IgD-negative memory B cell (primary cell): ENCODE measurements around the gene SYCN. TPM values are rescaled to one million over a fixed set of nuclear protein-coding genes. Genes with fewer than 3 reads are reported as not detected.
A peak's percentile ranks its signal among the peaks of the same experiment; 100 is the strongest.

Experiments used
- H3K27ac Mint-ChIP-seq, 3 donors: one replicate each; pipeline ENCODE4 v1.8.0; 2020 to 2022; ENCODE audit warnings: mild to moderate bottlenecking in 3 of 3, mixed read lengths in 3 of 3, moderate library complexity in 1 of 3
- H3K27me3 Mint-ChIP-seq: one replicate; pipeline ENCODE4 v1.8.0; 2021; ENCODE audit warnings: mixed read lengths
- H3K36me3 Mint-ChIP-seq: one replicate; pipeline ENCODE4 v1.8.0; 2020; ENCODE audit warnings: mild to moderate bottlenecking, mixed read lengths
- H3K4me1 Mint-ChIP-seq, 3 donors: one replicate each; pipeline ENCODE4 v1.8.0; 2020 to 2022; ENCODE audit warnings: mixed read lengths in 3 of 3, mild to moderate bottlenecking in 1 of 3
- H3K4me3 Mint-ChIP-seq, 4 donors: one replicate each; pipeline ENCODE4 v1.8.0; 2020 to 2022; ENCODE audit warnings: mild to moderate bottlenecking in 4 of 4, mixed read lengths in 4 of 4, moderate library complexity in 3 of 4
- H3K9me3 Mint-ChIP-seq, 3 donors: one replicate each; pipeline ENCODE4 v1.8.0; 2020 to 2021; ENCODE audit warnings: mixed read lengths in 3 of 3, mild to moderate bottlenecking in 1 of 3
- polyA plus RNA-seq: library from polyadenylated mRNA; unstranded; fragments of 300-500 nt; fragmentation: Illumina TruSeq; gene quantifications from one replicate; pipeline ENCODE4 v1.2.3, GENCODE V29; 2021

SYCN gene
- polyA plus RNA-seq, 1 donor from 2014 or later, result not detected

DNA sequence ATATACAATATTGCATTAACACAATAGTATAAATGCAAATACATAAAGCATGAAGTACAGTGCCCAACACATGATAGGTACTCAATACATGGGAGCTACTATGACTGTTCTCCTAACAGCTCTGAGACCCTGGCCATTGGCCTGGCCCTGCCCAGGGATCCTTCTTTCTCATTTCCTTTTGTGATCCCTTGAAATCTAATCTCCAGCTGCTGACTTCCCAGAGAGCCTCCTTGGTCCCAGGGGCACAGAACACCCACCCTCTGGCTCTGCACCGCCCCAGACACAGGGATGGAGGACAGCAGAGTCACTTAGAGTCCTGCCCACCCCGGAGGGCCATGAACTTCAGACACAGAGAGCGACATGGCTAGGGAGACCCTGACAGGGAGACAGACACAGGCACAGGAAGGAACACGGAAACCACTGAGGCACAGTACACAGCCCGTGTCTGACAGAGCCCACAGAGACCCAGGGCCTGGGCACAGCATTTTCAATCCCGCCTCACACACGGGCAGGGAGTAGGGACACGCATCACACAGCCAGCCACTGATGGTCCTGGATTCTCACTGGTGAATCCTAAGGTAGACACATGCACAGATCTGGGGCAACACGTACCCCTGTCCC lies 4.2 kb upstream of the SYCN start:
- no peaks in the 10 kb centered on the region for H3K36me3 Mint-ChIP-seq

DNA sequence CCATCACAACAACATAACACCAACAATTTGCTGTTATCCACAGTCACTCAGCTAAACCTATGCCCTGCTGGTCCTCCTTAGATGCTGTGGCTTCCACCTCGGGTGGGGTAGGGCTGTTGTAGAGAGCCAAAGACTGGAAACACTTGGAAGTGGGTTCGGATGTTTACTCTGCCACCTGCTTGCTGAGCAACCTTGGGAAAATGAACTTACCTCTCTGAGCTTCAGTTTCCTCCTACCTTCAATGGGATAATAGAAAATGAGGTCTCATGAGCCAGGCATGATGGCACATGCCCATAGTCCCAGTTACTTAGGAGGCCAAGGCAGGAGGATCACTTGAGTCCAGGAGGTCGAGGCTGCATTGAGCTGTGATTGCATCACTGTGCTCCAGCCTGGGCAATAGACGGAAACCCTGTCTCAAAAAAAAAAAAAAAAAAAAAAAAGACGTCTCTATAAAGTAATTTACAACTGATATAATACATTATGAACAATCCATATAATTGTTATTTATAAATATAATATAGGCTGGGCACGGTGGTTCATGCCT lies 3.3 kb upstream of the SYCN start:
- Mint-ChIP-seq H3K27me3 (peaks cover 16% of the 10 kb centered on the region), H3K27ac (no peak overlapping the region), H3K4me1 (peaks cover 0 to 2% (median 0%) of the 10 kb centered on the region in 3 donors), H3K9me3 (no peaks in the 10 kb centered on the region), H3K4me3 (no peak overlapping the region), H3K36me3 (no peaks in the 10 kb centered on the region)

More for the DNA sequence above, 4.2 kb upstream of the SYCN start:
- H3K9me3 Mint-ChIP-seq, result no peaks in the 10 kb centered on the region
- peak overlapping the region in 1 of 3 donors; percentile 26 for H3K27ac Mint-ChIP-seq
- peaks cover 9% of the 10 kb centered on the region for H3K27me3 Mint-ChIP-seq
- peaks cover 0 to 2% (median 0%) of the 10 kb centered on the region in 3 donors for H3K4me1 Mint-ChIP-seq
- no peak overlapping the region for H3K4me3 Mint-ChIP-seq

DNA sequence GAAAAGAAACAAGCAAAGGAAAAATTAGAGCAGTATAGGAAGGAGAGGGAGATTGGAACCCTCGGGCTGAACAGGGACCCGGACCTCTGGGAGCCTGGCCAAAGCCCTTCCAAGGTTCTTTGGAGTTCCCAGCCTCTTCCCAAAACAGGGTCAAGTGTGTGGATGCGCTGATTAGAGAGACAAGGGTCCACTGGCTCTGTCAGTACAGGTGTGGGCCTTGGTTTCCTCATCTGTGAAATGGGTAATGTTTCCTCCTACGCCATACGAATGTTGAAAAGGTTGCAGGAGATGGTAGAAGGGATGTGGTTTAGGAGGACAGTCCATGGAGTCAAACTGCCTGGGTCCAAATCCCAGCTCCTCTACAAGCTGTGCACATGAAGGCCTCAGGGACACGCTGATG lies 2.1 kb upstream of the SYCN start:
- H3K9me3 Mint-ChIP-seq, result no peaks in the 10 kb centered on the region
- H3K4me1 Mint-ChIP-seq, result peaks cover 0 to 2% (median 0%) of the 10 kb centered on the region in 3 donors
- H3K36me3 Mint-ChIP-seq, result no peaks in the 10 kb centered on the region
- H3K27me3 Mint-ChIP-seq, result peaks cover 23% of the 10 kb centered on the region
- no peak overlapping the region for H3K4me3 Mint-ChIP-seq
- no peak overlapping the region for H3K27ac Mint-ChIP-seq

DNA sequence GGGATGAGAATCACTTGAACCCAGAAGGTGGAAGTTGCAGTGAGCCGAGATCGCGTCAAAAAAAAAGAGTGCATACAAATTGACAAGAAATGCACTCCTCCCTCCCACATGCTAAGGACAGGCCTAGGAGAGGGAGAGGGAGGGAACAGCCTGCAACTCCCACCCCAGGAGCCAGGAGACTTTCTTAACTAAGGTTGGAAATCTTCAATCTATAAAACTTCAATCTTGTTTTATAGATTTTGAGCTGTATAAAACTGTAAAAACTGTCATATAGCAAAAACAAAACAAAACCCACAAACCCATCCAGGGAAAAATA lies 1.3 kb upstream of the SYCN start:
- peaks cover 0 to 2% (median 0%) of the 10 kb centered on the region in 3 donors for H3K4me1 Mint-ChIP-seq
- peaks cover 28% of the 10 kb centered on the region for H3K27me3 Mint-ChIP-seq
- H3K9me3 Mint-ChIP-seq, result no peaks in the 10 kb centered on the region
- no peak overlapping the region for H3K4me3 Mint-ChIP-seq
- H3K27ac Mint-ChIP-seq, result no peak overlapping the region
- H3K36me3 Mint-ChIP-seq, result no peaks in the 10 kb centered on the region

DNA sequence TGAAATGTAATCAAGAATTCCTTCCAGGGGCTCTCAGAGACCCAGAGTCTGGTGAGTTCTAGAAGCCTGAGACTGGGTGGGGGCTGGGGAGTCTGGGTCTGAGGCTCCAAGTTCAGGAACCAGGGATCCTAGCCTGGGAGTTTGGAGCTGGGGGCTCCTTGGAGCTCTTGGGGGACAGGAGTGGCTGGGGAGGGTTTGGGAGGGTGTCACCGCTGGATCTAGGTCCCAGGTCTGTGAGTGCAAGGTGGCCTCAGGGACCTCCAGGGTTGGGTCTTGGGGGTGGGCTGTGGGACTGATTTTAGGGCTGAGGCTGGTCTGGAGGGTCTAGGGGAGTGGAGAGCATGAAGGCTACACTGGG lies 1.1 kb downstream of the SYCN start:
- Mint-ChIP-seq H3K9me3 (no peaks in the 10 kb centered on the region), H3K27me3 (peaks cover 36% of the 10 kb centered on the region), H3K4me3 (no peak overlapping the region), H3K27ac (no peak overlapping the region), H3K4me1 (no peaks in the 10 kb centered on the region), H3K36me3 (no peaks in the 10 kb centered on the region)

DNA sequence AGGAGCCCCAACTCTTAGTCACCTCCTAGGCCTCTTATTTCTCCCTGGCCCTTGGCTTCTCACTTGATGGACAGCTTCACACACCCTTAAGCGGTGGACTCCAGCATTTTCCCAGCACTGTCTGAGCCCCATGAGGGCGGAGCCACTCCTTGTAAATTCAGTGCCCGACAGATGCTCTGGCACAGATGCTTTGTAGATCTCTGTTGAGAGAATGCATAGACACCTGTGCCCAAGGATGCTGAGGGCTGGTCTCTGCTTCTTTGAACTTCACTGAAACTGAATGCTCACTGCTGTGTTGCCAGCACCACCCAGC lies 3.3 kb downstream of the SYCN start:
- Mint-ChIP-seq H3K9me3 (no peaks in the 10 kb centered on the region), H3K36me3 (no peaks in the 10 kb centered on the region), H3K4me3 (no peak overlapping the region), H3K4me1 (peaks cover 0 to 3% (median 2%) of the 10 kb centered on the region in 3 donors), H3K27ac (no peak overlapping the region), H3K27me3 (peaks cover 51% of the 10 kb centered on the region)

DNA sequence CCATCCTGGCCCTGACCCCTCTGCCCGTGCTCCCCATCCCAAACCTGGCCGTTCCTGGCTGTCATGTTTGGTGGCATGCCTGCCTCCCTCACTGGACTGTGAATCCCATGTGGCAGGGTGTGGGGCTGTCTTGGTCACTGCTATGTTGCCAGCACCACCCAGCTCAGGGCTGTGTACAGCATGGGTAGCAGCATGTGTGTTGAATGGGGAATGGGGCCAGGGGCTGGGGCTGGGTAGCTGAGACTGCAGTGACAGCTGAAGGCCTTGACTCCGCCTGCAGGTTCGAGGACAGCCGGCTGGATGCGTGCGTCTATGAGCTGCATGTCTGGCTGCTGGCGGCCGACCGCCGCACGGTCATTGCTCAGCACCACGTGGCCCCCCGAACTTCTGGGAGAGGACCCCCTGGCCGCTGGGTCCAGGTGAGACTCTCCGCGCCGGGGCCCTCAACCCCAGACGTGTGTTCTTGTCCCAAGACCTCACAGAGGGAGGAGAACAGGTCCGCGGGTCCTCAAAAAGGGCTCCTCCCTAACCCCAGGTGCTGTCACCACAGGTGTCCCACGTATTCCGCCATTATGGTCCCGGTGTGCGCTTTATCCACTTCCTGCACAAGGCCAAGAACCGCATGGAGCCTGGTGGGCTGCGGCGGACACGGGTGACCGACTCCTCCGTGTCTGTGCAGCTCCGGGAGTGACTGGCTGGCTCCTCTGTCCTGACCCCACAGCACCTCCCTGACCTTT lies 3.8 kb downstream of the SYCN start:
- H3K4me1 Mint-ChIP-seq, result peaks cover 0 to 5% (median 2%) of the 10 kb centered on the region in 3 donors
- H3K4me3 Mint-ChIP-seq, result peak overlapping the region in 1 of 4 donors; percentile 72
- H3K27ac Mint-ChIP-seq, result no peak overlapping the region
- H3K36me3 Mint-ChIP-seq, result no peaks in the 10 kb centered on the region
- H3K9me3 Mint-ChIP-seq, result no peaks in the 10 kb centered on the region
- peaks cover 56% of the 10 kb centered on the region for H3K27me3 Mint-ChIP-seq

DNA sequence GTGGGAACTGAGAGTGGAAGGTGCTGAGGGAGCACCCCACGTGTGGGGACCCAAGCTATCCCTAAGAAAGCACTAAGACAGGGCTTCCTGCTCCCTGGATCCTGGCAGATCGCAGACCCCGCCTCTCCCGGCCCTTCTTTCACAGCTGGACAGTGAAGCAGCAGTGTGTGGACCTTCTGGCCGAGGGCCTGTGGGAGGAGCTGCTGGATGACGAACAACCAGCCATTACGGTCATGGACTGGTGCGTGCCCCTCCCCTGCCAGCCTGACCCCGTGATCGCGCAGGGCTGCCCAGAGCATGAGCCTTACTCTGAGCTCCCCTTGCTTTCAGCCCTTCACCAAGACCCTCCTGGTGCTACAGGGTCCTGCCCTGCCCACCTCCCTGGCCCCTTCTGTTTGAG lies 5.0 kb downstream of the SYCN start:
- Mint-ChIP-seq H3K27me3 (peaks cover 52% of the 10 kb centered on the region), H3K9me3 (no peaks in the 10 kb centered on the region), H3K4me3 (peak overlapping the region in 1 of 4 donors; percentile 12), H3K36me3 (no peaks in the 10 kb centered on the region), H3K27ac (no peak overlapping the region), H3K4me1 (peaks cover 0 to 7% (median 2%) of the 10 kb centered on the region in 3 donors)

DNA sequence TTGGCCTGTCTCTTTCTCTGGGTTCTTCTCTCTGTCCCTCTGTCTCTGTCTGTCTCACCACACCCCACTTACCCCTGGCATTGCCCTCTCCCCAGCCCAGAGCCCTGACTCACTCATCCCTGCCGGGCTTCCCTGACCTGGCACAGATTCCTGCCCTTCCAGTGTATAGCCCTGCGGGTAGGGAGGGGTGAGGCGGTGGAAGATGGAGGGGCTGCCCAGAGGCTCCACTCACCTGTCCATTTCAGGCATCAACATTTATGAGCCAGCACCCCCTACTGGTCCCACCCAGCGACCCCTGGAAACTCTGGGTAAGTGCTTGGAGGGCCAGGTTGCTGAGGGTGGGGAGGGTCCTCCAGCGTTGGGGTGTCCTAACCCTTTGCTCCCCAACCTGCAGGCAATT lies 6.3 kb downstream of the SYCN start:
- H3K4me3 Mint-ChIP-seq, result no peak overlapping the region
- H3K9me3 Mint-ChIP-seq, result no peaks in the 10 kb centered on the region
- H3K27me3 Mint-ChIP-seq, result peaks cover 48% of the 10 kb centered on the region
- H3K4me1 Mint-ChIP-seq, result peaks cover 0 to 7% (median 2%) of the 10 kb centered on the region in 3 donors
- H3K36me3 Mint-ChIP-seq, result no peaks in the 10 kb centered on the region
- H3K27ac Mint-ChIP-seq, result peak overlapping the region in 1 of 3 donors; percentile 11

DNA sequence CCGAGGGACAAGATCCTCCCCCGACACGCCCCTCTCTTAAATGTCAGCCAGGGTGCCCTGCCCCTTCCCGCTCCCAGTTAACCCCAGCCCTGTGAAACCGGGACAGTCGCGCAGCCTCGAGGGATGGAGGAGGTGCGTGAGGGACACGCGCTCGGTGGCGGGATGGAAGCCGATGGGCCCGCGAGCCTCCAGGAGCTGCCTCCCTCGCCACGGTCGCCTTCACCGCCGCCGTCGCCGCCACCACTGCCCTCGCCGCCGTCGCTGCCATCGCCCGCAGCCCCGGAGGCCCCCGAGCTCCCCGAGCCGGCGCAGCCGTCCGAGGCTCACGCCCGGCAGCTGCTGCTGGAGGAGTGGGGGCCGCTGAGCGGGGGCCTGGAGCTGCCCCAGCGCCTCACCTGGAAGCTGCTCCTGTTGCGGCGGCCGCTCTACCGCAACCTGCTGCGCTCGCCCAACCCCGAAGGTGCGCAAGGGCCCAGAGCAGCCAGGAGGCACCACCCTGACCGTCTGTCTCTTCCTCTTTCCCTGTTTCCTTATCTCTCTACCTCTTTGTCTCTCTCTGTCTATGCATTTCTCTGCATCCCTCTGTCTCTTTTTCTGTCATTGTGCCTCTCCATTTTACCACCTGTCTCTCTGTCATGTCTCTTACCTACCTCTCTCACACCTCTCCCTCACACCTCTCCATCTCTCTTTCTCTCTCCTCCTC lies 7.1 kb downstream of the SYCN start, which contains the start of gene NCCRP1:
TSS of gene NCCRP1 (plus strand) at position 105 of the 703 bp plus-strand sequence. CDS start at position 124, 19 bp downstream.
- peak within 1 kb of the TSS in 2 of 4 donors; percentile 49 to 55 for H3K4me3 Mint-ChIP-seq
- H3K4me1 Mint-ChIP-seq, result peaks cover 0 to 7% (median 2%) of the 10 kb centered on the region in 3 donors
- peaks cover 44% of the 10 kb centered on the region for H3K27me3 Mint-ChIP-seq
- no peaks in the 10 kb centered on the region for H3K36me3 Mint-ChIP-seq
- H3K9me3 Mint-ChIP-seq, result no peaks in the 10 kb centered on the region
- peak within 1 kb of the TSS in 1 of 3 donors; percentile 11 for H3K27ac Mint-ChIP-seq

DNA sequence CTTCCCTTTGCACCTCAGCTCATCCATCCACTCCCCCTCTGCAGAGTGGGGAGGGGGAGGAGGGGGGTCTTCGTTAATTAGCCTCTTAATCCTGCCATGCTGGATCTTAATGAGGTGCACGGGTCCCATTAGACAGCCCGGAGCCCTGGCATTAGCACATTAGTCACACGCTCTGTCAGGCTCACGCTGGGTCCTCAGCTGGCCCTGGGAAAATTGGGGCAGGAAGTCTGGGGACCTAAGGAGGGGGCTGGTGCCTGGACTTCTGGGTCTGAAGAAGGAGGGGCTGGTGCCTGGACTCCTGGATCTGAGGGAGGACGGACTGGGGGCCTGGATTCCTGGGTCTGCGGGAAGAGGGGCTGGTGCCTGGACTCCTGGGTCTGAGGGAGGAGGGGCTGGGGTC lies 7.7 kb downstream of the SYCN start:
- H3K27ac Mint-ChIP-seq, result no peak overlapping the region
- peaks cover 0 to 7% (median 2%) of the 10 kb centered on the region in 3 donors for H3K4me1 Mint-ChIP-seq
- no peaks in the 10 kb centered on the region for H3K36me3 Mint-ChIP-seq
- peaks cover 39% of the 10 kb centered on the region for H3K27me3 Mint-ChIP-seq
- no peaks in the 10 kb centered on the region for H3K9me3 Mint-ChIP-seq
- peak overlapping the region in 1 of 4 donors; percentile 55 for H3K4me3 Mint-ChIP-seq

DNA sequence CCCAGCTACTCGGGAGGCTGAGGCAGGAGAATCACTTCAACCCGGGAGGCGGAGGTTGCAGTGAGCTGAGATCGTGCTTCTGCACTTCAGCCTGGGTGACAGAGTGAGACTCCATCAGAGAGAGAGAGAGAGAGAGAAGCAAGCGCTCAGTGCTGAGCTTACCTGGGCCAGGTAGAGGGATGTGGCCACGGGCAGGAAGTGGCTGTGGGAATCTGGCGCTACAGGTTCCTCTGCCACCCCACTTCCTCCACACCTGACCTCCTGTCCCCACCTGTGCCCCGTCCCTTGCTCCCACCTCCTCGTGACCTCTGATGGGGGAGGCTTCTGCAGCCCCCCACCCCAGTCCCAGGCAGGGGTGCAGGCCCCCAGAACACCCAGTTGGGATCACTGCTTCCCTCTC lies 8.3 kb downstream of the SYCN start:
- Mint-ChIP-seq H3K4me1 (peaks cover 0 to 7% (median 2%) of the 10 kb centered on the region in 3 donors), H3K9me3 (no peaks in the 10 kb centered on the region), H3K4me3 (no peak overlapping the region), H3K36me3 (no peaks in the 10 kb centered on the region), H3K27ac (no peak overlapping the region), H3K27me3 (peaks cover 38% of the 10 kb centered on the region)

DNA sequence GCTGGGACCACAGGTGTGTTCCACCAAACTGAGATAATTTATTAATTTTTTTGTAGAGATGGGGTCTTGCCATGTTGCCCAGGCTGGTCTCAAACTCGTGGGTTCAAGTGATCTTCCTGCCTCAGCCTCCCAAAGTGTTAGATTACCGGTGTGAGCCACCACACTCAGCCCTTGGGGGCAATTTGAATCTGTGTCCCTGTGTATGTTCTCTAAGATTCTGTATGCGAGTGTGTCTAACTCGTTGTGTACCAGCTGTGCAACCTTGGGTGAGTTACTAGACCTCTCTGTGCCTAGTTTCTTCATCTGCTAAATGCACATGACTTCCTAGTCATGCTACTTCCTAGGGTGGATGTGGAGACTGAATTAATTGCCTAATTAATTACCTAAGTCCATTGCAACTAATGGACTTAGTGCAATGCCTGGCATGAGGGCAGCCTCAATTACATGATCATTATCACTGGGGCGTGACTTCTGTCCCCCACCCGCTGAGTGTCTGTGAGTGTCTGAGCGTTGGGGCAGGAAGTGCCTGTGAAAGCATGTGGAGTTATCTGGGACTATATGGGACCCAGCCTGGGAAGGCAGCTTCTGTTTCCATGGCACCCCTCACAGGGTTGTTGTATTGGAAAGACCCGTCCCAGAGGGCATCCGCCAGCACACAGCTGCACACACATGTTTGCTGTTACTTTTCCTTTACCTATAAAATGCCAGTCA lies 9.1 kb downstream of the SYCN start:
- no peaks in the 10 kb centered on the region for H3K9me3 Mint-ChIP-seq
- H3K36me3 Mint-ChIP-seq, result no peaks in the 10 kb centered on the region
- H3K27ac Mint-ChIP-seq, result no peak overlapping the region
- peaks cover 38% of the 10 kb centered on the region for H3K27me3 Mint-ChIP-seq
- peak overlapping the region in 1 of 4 donors; percentile 82 for H3K4me3 Mint-ChIP-seq
- peaks cover 0 to 7% (median 2%) of the 10 kb centered on the region in 3 donors for H3K4me1 Mint-ChIP-seq

DNA sequence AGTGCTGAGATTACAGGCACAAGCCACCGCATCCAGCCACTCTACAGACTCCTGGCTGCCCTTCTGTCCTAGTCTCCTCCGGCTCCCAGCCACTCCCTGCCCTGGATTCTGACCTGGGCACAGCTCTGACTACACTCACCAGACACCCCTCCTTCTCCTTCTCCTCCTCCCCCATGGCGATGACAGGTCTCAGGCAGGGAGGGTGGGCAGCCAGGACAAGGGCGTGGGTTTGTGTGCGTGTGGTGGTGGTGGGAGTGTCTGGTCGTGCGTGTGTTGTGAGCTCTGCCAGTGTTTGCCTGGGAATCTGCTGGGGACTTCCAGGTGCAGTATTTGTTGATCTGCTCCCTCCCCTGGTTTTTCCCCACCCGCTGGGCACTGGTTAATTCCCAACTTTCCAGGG lies 10.3 kb downstream of the SYCN start:
- no peaks in the 10 kb centered on the region for H3K36me3 Mint-ChIP-seq
- H3K9me3 Mint-ChIP-seq, result no peaks in the 10 kb centered on the region
- peaks cover 0 to 7% (median 2%) of the 10 kb centered on the region in 3 donors for H3K4me1 Mint-ChIP-seq
- H3K27me3 Mint-ChIP-seq, result peaks cover 39% of the 10 kb centered on the region
- no peak overlapping the region for H3K4me3 Mint-ChIP-seq
- H3K27ac Mint-ChIP-seq, result no peak overlapping the region

DNA sequence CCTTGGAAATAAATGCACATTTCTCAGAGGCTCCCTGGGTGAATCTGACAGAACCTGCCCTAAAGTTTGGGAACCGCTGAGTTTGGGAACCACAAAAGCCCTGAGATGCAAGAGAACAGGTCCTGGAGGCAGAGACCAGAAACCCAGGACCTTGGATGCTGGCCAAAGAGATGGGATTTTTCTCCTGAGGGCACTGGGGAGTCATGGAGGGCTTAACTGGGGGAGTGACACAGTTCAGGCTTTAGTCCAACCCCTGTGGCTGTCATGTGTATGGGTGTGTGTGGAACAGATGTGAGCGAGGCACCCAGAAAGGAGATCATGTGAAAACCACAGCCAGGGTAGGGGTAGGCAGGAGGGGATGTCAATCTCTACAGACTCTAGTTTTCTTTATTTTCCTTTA lies 11.2 kb downstream of the SYCN start:
- Mint-ChIP-seq H3K9me3 (no peaks in the 10 kb centered on the region), H3K36me3 (no peaks in the 10 kb centered on the region), H3K27me3 (peaks cover 37% of the 10 kb centered on the region), H3K4me1 (peaks cover 0 to 7% (median 2%) of the 10 kb centered on the region in 3 donors), H3K27ac (no peak overlapping the region), H3K4me3 (no peak overlapping the region)
